ENCODE results near the gene TRIB2. TPM values are rescaled to one million over a fixed set of nuclear protein-coding genes. Genes with fewer than 3 reads are reported as not detected.

The TRIB2 gene
- total RNA-seq, 5 donors from 2014 or later (not counting 1 experiment from before 2014, with no cell fraction given) = 111 to 131 (median 121) TPM

- no peaks in the 10 kb centered on the region for H3K27me3 Mint-ChIP-seq
- peaks cover 20 to 62% of the 10 kb centered on the region in 2 donors for H3K36me3 ChIP-seq (ENCODE audit: control insufficient read depth in 2 of 2, extremely low read depth in 1 of 2, insufficient read depth in 1 of 2, low read length in 1 of 2)
- H3K9me3 ChIP-seq = no peaks in the 10 kb centered on the region
- H3K27ac Mint-ChIP-seq = peak overlapping the region; percentile 88 to 94
- peak overlapping the region in 2 of 3 donors; percentile 13 to 75 for H3K4me3 Mint-ChIP-seq
- H3K36me3 Mint-ChIP-seq = peaks cover 52% of the 10 kb centered on the region
- POLR2A ChIA-PET = interaction anchor here (0.6 to 1.1 kb wide), 3 partner anchors 9 to 318 kb away, joined by 3 read pairs; no protein-coding TSS in a partner anchor
- peaks cover 48 to 76% of the 10 kb centered on the region in 2 experiments for H3K4me1 ChIP-seq (ENCODE audit: control insufficient read depth in 1 of 2, extremely low read depth in 1 of 2, insufficient read depth in 2 of 2, low read length in 2 of 2)
- H3K27ac ChIP-seq (ENCODE audit: low read length) = peak overlapping the region; percentile 47
- H3K4me1 Mint-ChIP-seq = peaks cover 93 to 100% (median 100%) of the 10 kb centered on the region in 3 donors
- no peak overlapping the region for H3K4me3 ChIP-seq (ENCODE audit: control insufficient read depth in 1 of 2, extremely low read depth in 1 of 2, low read length in 1 of 2)
- ATAC-seq (replicated peaks in 1 of 4) = no peak
- H3K27me3 ChIP-seq (replicated peaks in 1 of 2; ENCODE audit: control insufficient read depth in 2 of 2, extremely low read depth in 1 of 2, insufficient read depth in 2 of 2, low read length in 1 of 2) = no peaks in the 10 kb centered on the region
- no CpG with 5 or more reads among the region's 2 CpGs for WGBS (ENCODE audit: insufficient coverage)
- DNase-seq = no peak
- no peaks in the 10 kb centered on the region for H3K9me3 Mint-ChIP-seq
- CTCF ChIA-PET = interaction anchor here in 1 of 2 donors (1.0 to 1.6 kb wide), 2 partner anchors 9 to 10 kb away, joined by 3 read pairs; no protein-coding TSS in a partner anchor
Measured at GRCh38 chr2:12726271-12726670, 9.5 kb downstream of the TRIB2 start.

- peaks cover 58% of the 10 kb centered on the region for H3K36me3 Mint-ChIP-seq
- WGBS (ENCODE audit: insufficient coverage) = 83% methylated on average over 6 of the region's 6 CpGs
- Histone ChIP-seq H3K27ac (ENCODE audit: low read length) (peak overlapping the region; percentile 47), H3K36me3 (ENCODE audit: control insufficient read depth in 2 of 2, extremely low read depth in 1 of 2, insufficient read depth in 1 of 2, low read length in 1 of 2) (peaks cover 24 to 68% of the 10 kb centered on the region in 2 donors), H3K9me3 (no peaks in the 10 kb centered on the region), H3K4me3 (ENCODE audit: control insufficient read depth in 1 of 2, extremely low read depth in 1 of 2, low read length in 1 of 2) (no peak overlapping the region), H3K4me1 (ENCODE audit: control insufficient read depth in 1 of 2, extremely low read depth in 1 of 2, insufficient read depth in 2 of 2, low read length in 2 of 2) (peaks cover 43 to 77% of the 10 kb centered on the region in 2 experiments), H3K27me3 (replicated peaks in 1 of 2; ENCODE audit: control insufficient read depth in 2 of 2, extremely low read depth in 1 of 2, insufficient read depth in 2 of 2, low read length in 1 of 2) (no peaks in the 10 kb centered on the region)
- DNase-seq (no peak), ATAC-seq (replicated peaks in 1 of 4) (no peak)
- H3K9me3 Mint-ChIP-seq = no peaks in the 10 kb centered on the region
- peaks cover 93 to 100% (median 100%) of the 10 kb centered on the region in 3 donors for H3K4me1 Mint-ChIP-seq
- peak overlapping the region in 1 of 3 donors; percentile 75 for H3K4me3 Mint-ChIP-seq
- POLR2A ChIA-PET = interaction anchor here in 1 of 2 donors (0.6 to 1.1 kb wide), 2 partner anchors 9 to 280 kb away, joined by 3 read pairs; no protein-coding TSS in a partner anchor
- CTCF ChIA-PET = interaction anchor here in 1 of 2 donors (1.6 kb wide), 1 partner anchor 9 kb away, joined by 3 read pairs; no protein-coding TSS in a partner anchor
- H3K27ac Mint-ChIP-seq = peak overlapping the region; percentile 88 to 94
- H3K27me3 Mint-ChIP-seq = no peaks in the 10 kb centered on the region
Measured at GRCh38 chr2:12727065-12727464, 10.3 kb downstream of the TRIB2 start.

- Histone ChIP-seq H3K27me3 (replicated peaks in 1 of 2; ENCODE audit: control insufficient read depth in 2 of 2, extremely low read depth in 1 of 2, insufficient read depth in 2 of 2, low read length in 1 of 2) (no peaks in the 10 kb centered on the region), H3K4me1 (ENCODE audit: control insufficient read depth in 1 of 2, extremely low read depth in 1 of 2, insufficient read depth in 2 of 2, low read length in 2 of 2) (peaks cover 37 to 81% of the 10 kb centered on the region in 2 experiments), H3K9me3 (no peaks in the 10 kb centered on the region), H3K4me3 (ENCODE audit: control insufficient read depth in 1 of 2, extremely low read depth in 1 of 2, low read length in 1 of 2) (peak overlapping the region; percentile 13 to 45), H3K36me3 (ENCODE audit: control insufficient read depth in 2 of 2, extremely low read depth in 1 of 2, insufficient read depth in 1 of 2, low read length in 1 of 2) (peaks cover 24 to 74% of the 10 kb centered on the region in 2 donors), H3K27ac (ENCODE audit: low read length) (peak overlapping the region; percentile 47)
- peaks cover 62% of the 10 kb centered on the region for H3K36me3 Mint-ChIP-seq
- peak overlapping the region; percentile 88 to 94 for H3K27ac Mint-ChIP-seq
- H3K9me3 Mint-ChIP-seq = no peaks in the 10 kb centered on the region
- POLR2A ChIA-PET = interaction anchor here in 1 of 2 donors (0.6 to 1.1 kb wide), 2 partner anchors 10 to 899 kb away, joined by 3 to 7 read pairs; no protein-coding TSS in a partner anchor
- DNase-seq (peak in 4 of 35 experiments; percentile 7 to 28 (median 10)), ATAC-seq (replicated peaks in 1 of 4) (no peak)
- peak overlapping the region; percentile 49 to 75 (median 59) for H3K4me3 Mint-ChIP-seq
- H3K4me1 Mint-ChIP-seq = peaks cover 93 to 99% (median 99%) of the 10 kb centered on the region in 3 donors
- CTCF ChIA-PET = interaction anchor here in 1 of 2 donors (0.5 to 3.2 kb wide), 2 partner anchors 11 to 72 kb away, joined by 3 to 24 read pairs; partner anchors contain the start of gene TRIB2
- no peaks in the 10 kb centered on the region for H3K27me3 Mint-ChIP-seq
- WGBS (ENCODE audit: insufficient coverage) = 48% methylated on average over 2 of the region's 5 CpGs
Measured at GRCh38 chr2:12727641-12728040, 10.9 kb downstream of the TRIB2 start.

- WGBS (ENCODE audit: insufficient coverage) = 0% methylated on average over 6 of the region's 9 CpGs
- H3K4me3 ChIP-seq (ENCODE audit: control insufficient read depth in 1 of 2, extremely low read depth in 1 of 2, low read length in 1 of 2) = peak overlapping the region; percentile 13 to 45
- peaks cover 59% of the 10 kb centered on the region for H3K36me3 Mint-ChIP-seq
- POLR2A ChIA-PET = interaction anchor here in 1 of 2 donors (0.6 kb wide), 1 partner anchor 899 kb away, joined by 7 read pairs; no protein-coding TSS in a partner anchor
- H3K9me3 ChIP-seq = no peaks in the 10 kb centered on the region
- no peaks in the 10 kb centered on the region for H3K9me3 Mint-ChIP-seq
- H3K27me3 ChIP-seq (replicated peaks in 1 of 2; ENCODE audit: control insufficient read depth in 2 of 2, extremely low read depth in 1 of 2, insufficient read depth in 2 of 2, low read length in 1 of 2) = no peaks in the 10 kb centered on the region
- no peaks in the 10 kb centered on the region for H3K27me3 Mint-ChIP-seq
- H3K27ac ChIP-seq (ENCODE audit: low read length) = peak overlapping the region; percentile 47
- peak overlapping the region; percentile 49 to 75 (median 59) for H3K4me3 Mint-ChIP-seq
- CTCF ChIA-PET = interaction anchor here (0.6 to 3.2 kb wide), 8 partner anchors 8 to 297 kb away, joined by 3 to 24 read pairs (median 4); partner anchors contain the start of gene TRIB2 (in 1 of the 2)
- H3K4me1 Mint-ChIP-seq = peaks cover 91 to 98% (median 97%) of the 10 kb centered on the region in 3 donors
- peaks cover 37 to 79% of the 10 kb centered on the region in 2 experiments for H3K4me1 ChIP-seq (ENCODE audit: control insufficient read depth in 1 of 2, extremely low read depth in 1 of 2, insufficient read depth in 2 of 2, low read length in 2 of 2)
- H3K36me3 ChIP-seq (ENCODE audit: control insufficient read depth in 2 of 2, extremely low read depth in 1 of 2, insufficient read depth in 1 of 2, low read length in 1 of 2) = peaks cover 24 to 75% of the 10 kb centered on the region in 2 donors
- peak overlapping the region; percentile 88 to 94 for H3K27ac Mint-ChIP-seq
- DNase-seq (peak; percentile 36 to 86 (median 66)), ATAC-seq (replicated peaks in 1 of 4) (peak; percentile 80 to 90 (median 84))
Measured at GRCh38 chr2:12728221-12728777, 11.6 kb downstream of the TRIB2 start.

GRCh38 chr2:12730265-12730664 lies 13.5 kb downstream of the TRIB2 start:
- no peaks in the 10 kb centered on the region for H3K27me3 ChIP-seq (replicated peaks in 1 of 2; ENCODE audit: control insufficient read depth in 2 of 2, extremely low read depth in 1 of 2, insufficient read depth in 2 of 2, low read length in 1 of 2)
- H3K9me3 ChIP-seq = no peaks in the 10 kb centered on the region
- ChIA-PET CTCF (interaction anchor here in 1 of 2 donors (3.2 kb wide), 1 partner anchor 14 kb away, joined by 24 read pairs; the partner anchor contains the start of gene TRIB2), POLR2A (no interaction called here)
- Mint-ChIP-seq H3K9me3 (no peaks in the 10 kb centered on the region), H3K4me3 (no peak overlapping the region), H3K27me3 (no peaks in the 10 kb centered on the region), H3K27ac (peak overlapping the region in 1 of 2 donors; percentile 81), H3K4me1 (peaks cover 86 to 96% (median 95%) of the 10 kb centered on the region in 3 donors), H3K36me3 (peaks cover 50% of the 10 kb centered on the region)
- peaks cover 46 to 79% of the 10 kb centered on the region in 2 experiments for H3K4me1 ChIP-seq (ENCODE audit: control insufficient read depth in 1 of 2, extremely low read depth in 1 of 2, insufficient read depth in 2 of 2, low read length in 2 of 2)
- 100% methylated on average over 2 of the region's 5 CpGs for WGBS (ENCODE audit: insufficient coverage)
- DNase-seq = no peak
- no peak overlapping the region for H3K4me3 ChIP-seq (ENCODE audit: control insufficient read depth in 1 of 2, extremely low read depth in 1 of 2, low read length in 1 of 2)
- no peak overlapping the region for H3K27ac ChIP-seq (ENCODE audit: low read length)
- ATAC-seq (replicated peaks in 1 of 4) = no peak
- H3K36me3 ChIP-seq (ENCODE audit: control insufficient read depth in 2 of 2, extremely low read depth in 1 of 2, insufficient read depth in 1 of 2, low read length in 1 of 2) = peaks cover 19 to 73% of the 10 kb centered on the region in 2 donors

GRCh38 chr2:12731701-12732280 lies 15.1 kb downstream of the TRIB2 start:
- Histone ChIP-seq H3K4me1 (ENCODE audit: control insufficient read depth in 1 of 2, extremely low read depth in 1 of 2, insufficient read depth in 2 of 2, low read length in 2 of 2) (peaks cover 35 to 76% of the 10 kb centered on the region in 2 experiments), H3K27ac (ENCODE audit: low read length) (no peak overlapping the region), H3K36me3 (ENCODE audit: control insufficient read depth in 2 of 2, extremely low read depth in 1 of 2, insufficient read depth in 1 of 2, low read length in 1 of 2) (peaks cover 22 to 71% of the 10 kb centered on the region in 2 donors), H3K9me3 (no peaks in the 10 kb centered on the region), H3K4me3 (ENCODE audit: control insufficient read depth in 1 of 2, extremely low read depth in 1 of 2, low read length in 1 of 2) (no peak overlapping the region), H3K27me3 (replicated peaks in 1 of 2; ENCODE audit: control insufficient read depth in 2 of 2, extremely low read depth in 1 of 2, insufficient read depth in 2 of 2, low read length in 1 of 2) (no peaks in the 10 kb centered on the region)
- H3K36me3 Mint-ChIP-seq = peaks cover 53% of the 10 kb centered on the region
- ATAC-seq (replicated peaks in 1 of 4) (no peak), DNase-seq (no peak)
- 97% methylated on average over 13 of the region's 16 CpGs for WGBS (ENCODE audit: insufficient coverage)
- H3K27ac Mint-ChIP-seq = peak overlapping the region; percentile 58 to 81
- CTCF ChIA-PET = no interaction called here
- POLR2A ChIA-PET = no interaction called here
- no peaks in the 10 kb centered on the region for H3K9me3 Mint-ChIP-seq
- peaks cover 87 to 94% (median 93%) of the 10 kb centered on the region in 3 donors for H3K4me1 Mint-ChIP-seq
- peak overlapping the region in 1 of 3 donors; percentile 10 for H3K4me3 Mint-ChIP-seq
- H3K27me3 Mint-ChIP-seq = no peaks in the 10 kb centered on the region

All from T-cell (primary cell).